H1 (cell line): ENCODE data around the gene COL20A1. TPM values are rescaled to one million over a fixed set of nuclear protein-coding genes. Genes with fewer than 3 reads are reported as not detected.

ENCODE experiments used
- SUZ12 ChIP-seq: fragments of 200-600 bp; sonication (generic); IDR thresholded peaks from 2 replicates; pipeline ENCODE4 v1.6.1; 2012; ENCODE audit warnings: mild to moderate bottlenecking, inconsistent platforms, low read length, moderate library complexity, mixed read lengths
- polyA plus RNA-seq, 7 experiments: library from polyadenylated mRNA; depleted of rRNA in 3 of 7; stranded (reverse) in 5 of 7; unstranded in 2 of 7; fragments of >200 nt in 5 of 7; fragments of 200-250 nt in 2 of 7; gene quantifications; 1 replicate in 5 of 7; 2 replicates in 1 of 7; 4 replicates in 1 of 7; pipeline versions ENCODE4 v1.2.1 to v1.2.3, GENCODE V29; 2011 to 2013; ENCODE audit warnings: missing spikeins in 2 of 7, mixed read lengths in 2 of 7
- total RNA-seq: library from RNA; stranded (reverse); fragmentation: NEBNext Ultra II Directional; extraction: Animal tissue kit (Norgen Biotek cat#: 25700); gene quantifications from 2 replicates; pipeline ENCODE4 v1.2.1, GENCODE V29; 2021

Gene COL20A1
- total and polyA plus RNA-seq, 2 of the 8 experiments (the other 6 are each of a cell fraction or from before 2014, with no cell fraction given): 0.19 to 0.21 TPM

DNA sequence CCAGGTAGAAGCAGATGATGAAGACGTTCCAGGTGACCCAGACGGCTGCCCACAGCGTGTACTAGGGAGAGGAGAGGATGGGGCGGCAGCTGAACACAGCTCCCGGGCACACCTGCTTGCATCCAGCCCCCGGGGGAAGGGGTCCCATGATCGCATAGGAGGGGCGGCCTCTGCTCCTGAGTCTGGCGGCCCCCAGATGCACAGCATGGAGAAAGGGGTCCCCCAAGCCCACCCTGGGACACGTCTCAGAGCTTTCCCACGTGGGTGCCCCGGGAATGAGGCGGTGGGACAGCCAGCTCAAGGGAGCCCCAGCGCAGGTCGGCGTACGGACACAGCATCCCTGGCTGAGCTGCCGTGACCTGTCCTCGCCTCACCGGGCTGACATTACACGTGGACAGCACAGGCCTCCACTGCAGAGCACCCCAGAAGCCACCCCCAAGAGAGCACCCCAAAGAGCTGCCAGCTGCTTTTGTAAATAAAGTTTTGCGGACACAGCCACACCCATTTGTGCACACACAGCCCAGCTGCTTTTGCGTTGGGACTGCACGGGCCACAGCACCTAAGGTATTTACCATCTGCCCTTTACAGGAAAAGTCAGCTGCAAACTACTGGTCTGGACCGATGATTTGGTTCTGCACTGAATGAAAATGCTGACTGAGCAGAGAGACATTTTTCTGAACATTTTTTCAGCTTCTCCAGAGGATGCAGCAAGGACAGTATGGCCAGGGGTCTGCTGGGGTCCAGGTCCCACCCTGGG lies 44.0 kb upstream of the COL20A1 start (continued):
- TF ChIP-seq SUZ12: no peak
- TF ChIP-seq, all 59 proteins: peak for 0
